ENCODE measurements around the gene ABHD17C. TPM values are rescaled to one million over a fixed set of nuclear protein-coding genes. Genes with fewer than 3 reads are reported as not detected.

The ABHD17C gene
- total RNA-seq, 2 experiments from 2014 or later: 0.47 to 0.70 TPM

DNA sequence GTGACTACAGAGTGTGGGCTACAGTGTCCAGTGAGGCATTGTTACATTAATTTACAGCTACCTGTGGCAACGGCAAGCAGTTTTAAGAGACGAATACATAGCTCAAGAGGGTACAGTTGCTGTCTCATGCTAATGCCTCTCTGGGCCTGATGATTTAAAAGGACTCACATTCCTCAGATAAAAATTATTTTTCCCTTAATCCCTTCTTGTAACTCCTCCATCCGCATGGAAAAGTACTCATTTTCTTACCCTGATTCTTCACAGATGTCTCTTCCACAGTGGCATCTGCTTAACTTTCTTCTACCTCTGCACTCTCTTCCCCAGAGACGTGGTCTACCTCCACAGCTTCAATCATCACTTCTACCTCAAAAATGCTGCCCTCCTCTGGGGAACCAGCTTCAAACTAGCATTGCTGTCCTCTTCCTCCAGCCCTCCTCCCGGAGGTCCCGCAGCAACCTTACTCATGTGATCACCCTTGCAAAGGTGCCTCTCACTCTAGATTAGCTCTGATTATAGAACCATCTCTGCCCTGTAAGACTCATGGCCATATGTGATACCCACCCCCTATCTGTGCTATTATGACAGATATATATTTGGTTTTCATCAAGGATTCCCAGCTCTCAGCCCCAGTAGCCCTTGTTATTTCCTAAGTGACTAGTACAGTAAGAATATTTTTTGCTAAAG, 21.4 kb upstream of the ABHD17C start:
- H3K4me2 ChIP-seq (ENCODE audit: low read length): no peak overlapping the region
- CTCF ChIA-PET (ENCODE audit: unreplicated experiment): no interaction called here

DNA sequence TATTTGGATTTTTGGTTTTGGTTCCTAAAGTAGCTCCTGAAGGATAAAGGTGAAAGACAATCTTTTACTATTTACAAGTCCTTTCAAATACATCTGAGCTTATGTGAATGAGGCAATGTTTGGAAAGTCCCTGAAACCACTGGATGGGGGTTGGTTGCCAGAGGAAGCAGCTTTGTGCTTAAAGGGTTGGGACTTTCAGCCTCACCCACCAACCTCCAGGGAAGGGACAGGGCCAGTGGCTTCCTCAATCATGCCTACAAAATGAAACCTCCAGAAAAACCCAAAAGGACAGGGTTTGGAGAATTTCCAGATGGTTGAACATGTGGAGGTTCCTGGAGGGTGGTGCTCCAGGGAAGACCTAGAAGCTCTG, 20.9 kb upstream of the ABHD17C start:
- Histone ChIP-seq H4K20me1 (ENCODE audit: insufficient read depth, low read length) (no peaks in the 10 kb centered on the region), H3K79me2 (ENCODE audit: insufficient read depth, low read depth, low read length) (no peaks in the 10 kb centered on the region), H3K4me3 (ENCODE audit: low read depth, low read length, poor library complexity, severe bottlenecking) (no peak overlapping the region), H3K27ac (ENCODE audit: low read depth, low read length, poor library complexity, severe bottlenecking) (no peak overlapping the region), H3K9me3 (ENCODE audit: low read length) (no peaks in the 10 kb centered on the region), H3K9me2 (ENCODE audit: insufficient read depth, low read length) (no peaks in the 10 kb centered on the region), H3K4me1 (ENCODE audit: insufficient read depth, low read length, poor library complexity, severe bottlenecking) (no peaks in the 10 kb centered on the region), H3K4me2 (ENCODE audit: low read length) (no peak overlapping the region), H3K36me3 (ENCODE audit: insufficient read depth, low read length) (no peaks in the 10 kb centered on the region), H2AFZ (ENCODE audit: low read length) (no peak overlapping the region)
- ChIA-PET POLR2A (no interaction called here), CTCF (ENCODE audit: unreplicated experiment) (no interaction called here)
- intact Hi-C loops (cut with micrococcal nuclease; ENCODE audit: unreplicated experiment): no loop called here
- no TSS peak for BruUV-seq (replicated peaks)
- DNase-seq (ENCODE audit: low spot score): no peak
- no peak for TF ChIP-seq EZH2phosphoT487 (IDR thresholded peaks at IDR 0.05; ENCODE audit: borderline replicate concordance, low read depth, low read length)
- TF ChIP-seq, protein P1, sequence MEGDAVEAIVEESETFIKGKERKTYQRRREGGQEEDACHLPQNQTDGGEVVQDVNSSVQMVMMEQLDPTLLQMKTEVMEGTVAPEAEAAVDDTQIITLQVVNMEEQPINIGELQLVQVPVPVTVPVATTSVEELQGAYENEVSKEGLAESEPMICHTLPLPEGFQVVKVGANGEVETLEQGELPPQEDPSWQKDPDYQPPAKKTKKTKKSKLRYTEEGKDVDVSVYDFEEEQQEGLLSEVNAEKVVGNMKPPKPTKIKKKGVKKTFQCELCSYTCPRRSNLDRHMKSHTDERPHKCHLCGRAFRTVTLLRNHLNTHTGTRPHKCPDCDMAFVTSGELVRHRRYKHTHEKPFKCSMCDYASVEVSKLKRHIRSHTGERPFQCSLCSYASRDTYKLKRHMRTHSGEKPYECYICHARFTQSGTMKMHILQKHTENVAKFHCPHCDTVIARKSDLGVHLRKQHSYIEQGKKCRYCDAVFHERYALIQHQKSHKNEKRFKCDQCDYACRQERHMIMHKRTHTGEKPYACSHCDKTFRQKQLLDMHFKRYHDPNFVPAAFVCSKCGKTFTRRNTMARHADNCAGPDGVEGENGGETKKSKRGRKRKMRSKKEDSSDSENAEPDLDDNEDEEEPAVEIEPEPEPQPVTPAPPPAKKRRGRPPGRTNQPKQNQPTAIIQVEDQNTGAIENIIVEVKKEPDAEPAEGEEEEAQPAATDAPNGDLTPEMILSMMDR (conservative IDR thresholded peaks at IDR 0.05; ENCODE audit: low read length): no peak

More for the DNA sequence above, 21.4 kb upstream of the ABHD17C start:
- no peaks in the 10 kb centered on the region for H3K79me2 ChIP-seq (ENCODE audit: insufficient read depth, low read depth, low read length)
- H3K36me3 ChIP-seq (ENCODE audit: insufficient read depth, low read length): no peaks in the 10 kb centered on the region
- POLR2A ChIA-PET: no interaction called here
- DNase-seq (ENCODE audit: low spot score): no peak
- no TSS peak for BruUV-seq (replicated peaks)
- H3K9me3 ChIP-seq (ENCODE audit: low read length): no peaks in the 10 kb centered on the region
- no peaks in the 10 kb centered on the region for H4K20me1 ChIP-seq (ENCODE audit: insufficient read depth, low read length)
- no peak overlapping the region for H3K27ac ChIP-seq (ENCODE audit: low read depth, low read length, poor library complexity, severe bottlenecking)
- H2AFZ ChIP-seq (ENCODE audit: low read length): no peak overlapping the region
- intact Hi-C loops (cut with micrococcal nuclease; ENCODE audit: unreplicated experiment): no loop called here
- TF ChIP-seq EZH2phosphoT487 (IDR thresholded peaks at IDR 0.05; ENCODE audit: borderline replicate concordance, low read depth, low read length): no peak
- TF ChIP-seq, protein P1 (conservative IDR thresholded peaks at IDR 0.05; ENCODE audit: low read length): no peak
- no peaks in the 10 kb centered on the region for H3K4me1 ChIP-seq (ENCODE audit: insufficient read depth, low read length, poor library complexity, severe bottlenecking)
- no peaks in the 10 kb centered on the region for H3K9me2 ChIP-seq (ENCODE audit: insufficient read depth, low read length)
- no peak overlapping the region for H3K4me3 ChIP-seq (ENCODE audit: low read depth, low read length, poor library complexity, severe bottlenecking)

DNA sequence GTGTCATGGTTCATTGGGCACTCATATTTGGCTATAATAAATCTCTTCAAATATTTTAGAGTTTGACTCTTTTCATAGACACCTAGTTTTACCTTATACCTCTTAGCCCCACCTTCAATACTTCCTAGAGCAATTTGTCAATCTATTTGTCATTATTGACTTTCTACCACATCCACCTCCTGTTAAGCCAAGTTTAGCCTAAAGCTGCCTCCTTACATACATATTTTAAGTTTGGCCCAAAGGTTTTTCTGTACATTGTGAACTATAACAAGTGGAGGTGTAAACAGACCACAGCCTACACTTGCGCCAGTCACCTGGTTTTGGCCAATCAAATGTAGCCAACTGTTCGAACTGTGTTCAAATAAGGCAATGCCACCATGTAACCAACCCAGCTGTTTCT, 18.1 kb upstream of the ABHD17C start:
- Histone ChIP-seq H3K9me2 (ENCODE audit: insufficient read depth, low read length) (no peaks in the 10 kb centered on the region), H2AFZ (ENCODE audit: low read length) (no peak overlapping the region), H3K4me2 (ENCODE audit: low read length) (no peak overlapping the region), H4K20me1 (ENCODE audit: insufficient read depth, low read length) (no peaks in the 10 kb centered on the region), H3K4me3 (ENCODE audit: low read depth, low read length, poor library complexity, severe bottlenecking) (no peak overlapping the region), H3K79me2 (ENCODE audit: insufficient read depth, low read depth, low read length) (no peaks in the 10 kb centered on the region), H3K9me3 (ENCODE audit: low read length) (no peaks in the 10 kb centered on the region), H3K4me1 (ENCODE audit: insufficient read depth, low read length, poor library complexity, severe bottlenecking) (no peaks in the 10 kb centered on the region), H3K36me3 (ENCODE audit: insufficient read depth, low read length) (no peaks in the 10 kb centered on the region), H3K27ac (ENCODE audit: low read depth, low read length, poor library complexity, severe bottlenecking) (no peak overlapping the region)
- ChIA-PET POLR2A (interaction anchor here (0.6 kb wide), 1 partner anchor 245 kb away, joined by 3 read pairs; no protein-coding TSS in a partner anchor), CTCF (ENCODE audit: unreplicated experiment) (no interaction called here)
- BruUV-seq (replicated peaks): no TSS peak
- DNase-seq (ENCODE audit: low spot score): no peak
- no peak for TF ChIP-seq EZH2phosphoT487 (IDR thresholded peaks at IDR 0.05; ENCODE audit: borderline replicate concordance, low read depth, low read length)
- TF ChIP-seq, protein P1 (conservative IDR thresholded peaks at IDR 0.05; ENCODE audit: low read length): no peak
- intact Hi-C loops (cut with micrococcal nuclease; ENCODE audit: unreplicated experiment): no loop called here
